Progenitor cell of endocrine pancreas (in vitro differentiated cells): ENCODE measurements around the gene ARHGAP10. TPM values are rescaled to one million over a fixed set of nuclear protein-coding genes. Genes with fewer than 3 reads are reported as not detected.
A peak's percentile ranks its signal among the peaks of the same experiment; 100 is the strongest.

Experiments
- DNase-seq: peaks from one replicate; pipeline ENCODE4 v3.0.0; 2021; ENCODE audit warnings: low spot score; ENCODE audit not compliant: unreplicated experiment
- H3K27ac Mint-ChIP-seq: 2 replicates; pipeline ENCODE4 v1.8.0; 2021; ENCODE audit warnings: mild to moderate bottlenecking, moderate library complexity, mixed read lengths
- H3K27me3 Mint-ChIP-seq: 2 replicates; pipeline ENCODE4 v1.8.0; 2021; ENCODE audit warnings: mixed read lengths
- H3K36me3 Mint-ChIP-seq: 2 replicates; pipeline ENCODE4 v1.8.0; 2022; ENCODE audit warnings: mixed read lengths; ENCODE audit not compliant: insufficient read depth
- H3K4me1 Mint-ChIP-seq: 2 replicates; pipeline ENCODE4 v1.8.0; 2021; ENCODE audit warnings: low read depth, mixed read lengths
- H3K4me3 Mint-ChIP-seq: 2 replicates; pipeline ENCODE4 v1.8.0; 2021; ENCODE audit warnings: low read depth, mild to moderate bottlenecking, moderate library complexity, mixed read lengths
- H3K9me3 Mint-ChIP-seq: 2 replicates; pipeline ENCODE4 v1.8.0; 2021; ENCODE audit warnings: low read depth, mixed read lengths
- total RNA-seq: library from RNA; stranded (reverse); gene quantifications from 2 replicates; pipeline ENCODE4 v1.2.1, GENCODE V29; 2021
- TF ChIP-seq, protein P1 (sequence below): fragments of 200-600 bp; sonication (generic); IDR thresholded peaks from one replicate; pipeline ENCODE4 v1.5.0; 2021; ENCODE audit warnings: antibody characterized with exemption, mild to moderate bottlenecking; ENCODE audit not compliant: unreplicated experiment

The ARHGAP10 gene
- total RNA-seq, 1 donor from 2014 or later, result 11.0 TPM

- TF ChIP-seq, protein P1, sequence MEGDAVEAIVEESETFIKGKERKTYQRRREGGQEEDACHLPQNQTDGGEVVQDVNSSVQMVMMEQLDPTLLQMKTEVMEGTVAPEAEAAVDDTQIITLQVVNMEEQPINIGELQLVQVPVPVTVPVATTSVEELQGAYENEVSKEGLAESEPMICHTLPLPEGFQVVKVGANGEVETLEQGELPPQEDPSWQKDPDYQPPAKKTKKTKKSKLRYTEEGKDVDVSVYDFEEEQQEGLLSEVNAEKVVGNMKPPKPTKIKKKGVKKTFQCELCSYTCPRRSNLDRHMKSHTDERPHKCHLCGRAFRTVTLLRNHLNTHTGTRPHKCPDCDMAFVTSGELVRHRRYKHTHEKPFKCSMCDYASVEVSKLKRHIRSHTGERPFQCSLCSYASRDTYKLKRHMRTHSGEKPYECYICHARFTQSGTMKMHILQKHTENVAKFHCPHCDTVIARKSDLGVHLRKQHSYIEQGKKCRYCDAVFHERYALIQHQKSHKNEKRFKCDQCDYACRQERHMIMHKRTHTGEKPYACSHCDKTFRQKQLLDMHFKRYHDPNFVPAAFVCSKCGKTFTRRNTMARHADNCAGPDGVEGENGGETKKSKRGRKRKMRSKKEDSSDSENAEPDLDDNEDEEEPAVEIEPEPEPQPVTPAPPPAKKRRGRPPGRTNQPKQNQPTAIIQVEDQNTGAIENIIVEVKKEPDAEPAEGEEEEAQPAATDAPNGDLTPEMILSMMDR, result no peak
- Mint-ChIP-seq H3K4me1 (no peaks in the 10 kb centered on the region), H3K9me3 (peaks cover 3% of the 10 kb centered on the region), H3K27ac (no peak overlapping the region), H3K4me3 (no peak overlapping the region), H3K36me3 (peaks cover 12% of the 10 kb centered on the region), H3K27me3 (no peaks in the 10 kb centered on the region)
- no peak for DNase-seq
These were observed 339.1 kb downstream of the ARHGAP10 start for GRCh38 chr4:148071009-148071408.

DNA sequence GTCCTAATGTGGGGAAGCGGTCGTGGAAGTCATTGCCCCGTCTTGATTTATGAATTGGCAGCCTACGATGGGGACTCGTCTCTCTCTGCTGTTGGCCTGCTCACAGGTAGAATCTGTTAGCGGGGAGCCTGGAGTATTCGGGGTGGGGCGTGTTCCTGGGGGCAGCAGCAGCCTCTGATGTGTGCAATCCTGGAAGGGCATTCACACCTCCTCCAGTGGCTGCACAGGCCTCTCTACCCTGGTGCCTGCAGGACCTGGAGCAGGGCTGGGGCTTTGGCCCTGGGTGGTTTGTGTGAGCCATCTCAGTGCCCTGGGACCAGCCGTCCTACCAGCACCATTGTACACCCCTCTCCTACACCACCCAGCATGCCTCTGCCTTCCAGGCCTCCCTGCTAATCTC is 340.9 kb downstream of the ARHGAP10 start:
- H3K36me3 Mint-ChIP-seq, result peaks cover 13% of the 10 kb centered on the region
- peaks cover 3% of the 10 kb centered on the region for H3K9me3 Mint-ChIP-seq
- peak overlapping the region; percentile 62 for H3K27ac Mint-ChIP-seq
- H3K4me3 Mint-ChIP-seq, result no peak overlapping the region
- DNase-seq, result no peak
- H3K4me1 Mint-ChIP-seq, result no peaks in the 10 kb centered on the region
- no peaks in the 10 kb centered on the region for H3K27me3 Mint-ChIP-seq
- TF ChIP-seq, protein P1, result no peak

DNA sequence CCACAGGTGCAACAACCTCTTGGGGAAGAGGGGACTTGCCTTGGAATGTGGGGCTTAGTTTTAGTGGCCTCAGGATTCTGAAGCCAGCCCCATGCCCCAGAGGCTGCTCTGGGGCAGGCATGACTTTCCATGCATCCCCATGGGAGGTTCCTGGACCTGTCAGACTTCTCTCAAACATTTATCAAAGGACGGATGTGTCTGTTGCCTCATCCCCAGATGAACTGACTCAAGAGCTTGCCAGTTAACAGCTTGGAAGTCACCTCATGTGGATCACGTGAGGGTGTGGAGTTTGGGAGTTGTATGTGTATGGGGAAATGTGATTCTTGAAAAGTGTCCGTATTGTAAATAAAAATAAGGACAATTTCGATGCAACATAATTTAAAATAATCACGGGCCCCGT is 341.5 kb downstream of the ARHGAP10 start:
- no peaks in the 10 kb centered on the region for H3K4me1 Mint-ChIP-seq
- no peak overlapping the region for H3K4me3 Mint-ChIP-seq
- no peaks in the 10 kb centered on the region for H3K27me3 Mint-ChIP-seq
- DNase-seq, result no peak
- peaks cover 13% of the 10 kb centered on the region for H3K36me3 Mint-ChIP-seq
- TF ChIP-seq, protein P1, result no peak
- peaks cover 3% of the 10 kb centered on the region for H3K9me3 Mint-ChIP-seq
- no peak overlapping the region for H3K27ac Mint-ChIP-seq

- Mint-ChIP-seq H3K4me3 (no peak overlapping the region), H3K36me3 (peaks cover 13% of the 10 kb centered on the region), H3K4me1 (no peaks in the 10 kb centered on the region), H3K9me3 (peaks cover 3% of the 10 kb centered on the region), H3K27ac (no peak overlapping the region), H3K27me3 (no peaks in the 10 kb centered on the region)
- TF ChIP-seq, protein P1, result no peak
- no peak for DNase-seq
These were observed 342.6 kb downstream of the ARHGAP10 start for GRCh38 chr4:148074462-148074861.

DNA sequence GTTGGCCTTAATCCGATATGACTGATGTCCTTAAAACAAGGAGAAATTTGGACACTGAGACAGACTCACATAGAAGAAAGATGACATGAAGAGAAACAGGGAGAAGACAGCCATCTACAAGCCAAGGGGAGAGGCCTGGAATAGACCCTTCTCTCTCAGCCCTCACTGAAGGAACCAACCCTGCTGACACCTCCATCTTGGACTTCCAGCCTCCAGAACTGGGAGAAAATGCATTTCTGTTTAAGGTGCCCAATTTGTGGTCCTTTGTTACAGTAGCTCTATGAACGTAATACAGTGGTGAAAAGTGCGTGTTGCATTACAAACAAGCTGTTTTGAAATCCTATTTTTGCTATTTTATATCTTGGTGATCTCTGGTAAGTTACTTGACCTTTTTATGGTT is 343.6 kb downstream of the ARHGAP10 start:
- DNase-seq, result no peak
- Mint-ChIP-seq H3K4me1 (no peaks in the 10 kb centered on the region), H3K9me3 (peaks cover 3% of the 10 kb centered on the region), H3K27me3 (no peaks in the 10 kb centered on the region), H3K27ac (no peak overlapping the region), H3K36me3 (peaks cover 13% of the 10 kb centered on the region), H3K4me3 (no peak overlapping the region)
- TF ChIP-seq, protein P1, result no peak
